Osteoblast (primary cell): ENCODE data around the gene IGLL5. TPM values are rescaled to one million over a fixed set of nuclear protein-coding genes. Genes with fewer than 3 reads are reported as not detected.

ENCODE experiments used
- DNase-seq: peaks from one replicate; pipeline ENCODE4 v3.0.0; 2011; ENCODE audit warnings: low spot score, mixed read lengths; ENCODE audit not compliant: insufficient read length; ENCODE audit errors: missing footprints
- H2AFZ ChIP-seq: 2 replicates; pipeline ENCODE4 v1.6.0; 2011; ENCODE audit warnings: mild to moderate bottlenecking, low read length
- H3K27ac ChIP-seq: 2 replicates; pipeline ENCODE4 v1.5.1; 2011; ENCODE audit warnings: mild to moderate bottlenecking, low read depth, low read length, moderate library complexity
- H3K27me3 ChIP-seq: 2 replicates; pipeline ENCODE4 v1.6.0; 2012; ENCODE audit warnings: mild to moderate bottlenecking, control low read depth, inconsistent platforms, low read length, moderate library complexity; ENCODE audit not compliant: insufficient read depth
- H3K36me3 ChIP-seq: 2 replicates; pipeline ENCODE4 v1.5.1; 2011; ENCODE audit warnings: mild to moderate bottlenecking, low read length, control low read depth, moderate library complexity; ENCODE audit not compliant: insufficient read depth
- H3K4me1 ChIP-seq: 2 replicates; pipeline ENCODE4 v1.5.1; 2011; ENCODE audit warnings: mild to moderate bottlenecking, low read length, control low read depth, moderate library complexity; ENCODE audit not compliant: insufficient read depth
- H3K4me2 ChIP-seq: 2 replicates; pipeline ENCODE4 v1.6.0; 2011; ENCODE audit warnings: mild to moderate bottlenecking, low read length; ENCODE audit not compliant: insufficient read depth
- H3K4me3 ChIP-seq: fragments of 200-600 bp; sonication (generic); 3 replicates; pipeline ENCODE4 v1.5.1; 2012; ENCODE audit warnings: mild to moderate bottlenecking, low read length, inconsistent platforms; ENCODE audit not compliant: insufficient read depth
- H3K79me2 ChIP-seq: 2 replicates; pipeline ENCODE4 v1.6.0; 2012; ENCODE audit warnings: mild to moderate bottlenecking, low read length, control low read depth, inconsistent platforms; ENCODE audit not compliant: insufficient read depth
- H3K9me3 ChIP-seq: 2 replicates; pipeline ENCODE4 v1.5.1; 2011; ENCODE audit warnings: low read depth, low read length, control low read depth
- H4K20me1 ChIP-seq: 2 replicates; pipeline ENCODE4 v1.6.0; 2012; ENCODE audit warnings: mild to moderate bottlenecking, low read length, control low read depth; ENCODE audit not compliant: insufficient read depth
- total RNA-seq: library from RNA; depleted of rRNA; stranded (reverse); fragments of >200 nt; gene quantifications from 2 replicates; pipeline ENCODE4 v1.2.3, GENCODE V29; 2012
- TF ChIP-seq, protein P1 (sequence below): IDR thresholded peaks from 2 replicates; pipeline ENCODE4 v1.5.1; 2011; ENCODE audit warnings: mild to moderate bottlenecking, low read depth, low read length, moderate library complexity; ENCODE audit errors: extremely low read depth

IGLL5 gene
- not detected in 2 replicates for total RNA-seq

- H3K4me3 ChIP-seq = no peak within 1 kb of the TSS
These were observed at the start of gene IGLL5 for GRCh38 chr22:22887621-22888503. Gene IGLL5, plus strand, starts transcription at chr22:22887816. Its CDS starts 238 bp downstream, at chr22:22888054.

GRCh38 chr22:22838148-22838786 lies 49.3 kb upstream of the IGLL5 start:
- H3K4me2 ChIP-seq = no peak overlapping the region

More at GRCh38 chr22:22887621-22888503, at the start of gene IGLL5:
- Histone ChIP-seq H3K4me2 (no peak within 1 kb of the TSS), H3K9me3 (no peaks in the 10 kb centered on the region), H3K27ac (no peak within 1 kb of the TSS), H2AFZ (no peak within 1 kb of the TSS), H3K27me3 (peaks cover 6% of the 10 kb centered on the region), H3K79me2 (no peaks in the 10 kb centered on the region), H3K4me1 (no peaks in the 10 kb centered on the region), H3K36me3 (no peaks in the 10 kb centered on the region), H4K20me1 (no peaks in the 10 kb centered on the region)
- TF ChIP-seq, protein P1, sequence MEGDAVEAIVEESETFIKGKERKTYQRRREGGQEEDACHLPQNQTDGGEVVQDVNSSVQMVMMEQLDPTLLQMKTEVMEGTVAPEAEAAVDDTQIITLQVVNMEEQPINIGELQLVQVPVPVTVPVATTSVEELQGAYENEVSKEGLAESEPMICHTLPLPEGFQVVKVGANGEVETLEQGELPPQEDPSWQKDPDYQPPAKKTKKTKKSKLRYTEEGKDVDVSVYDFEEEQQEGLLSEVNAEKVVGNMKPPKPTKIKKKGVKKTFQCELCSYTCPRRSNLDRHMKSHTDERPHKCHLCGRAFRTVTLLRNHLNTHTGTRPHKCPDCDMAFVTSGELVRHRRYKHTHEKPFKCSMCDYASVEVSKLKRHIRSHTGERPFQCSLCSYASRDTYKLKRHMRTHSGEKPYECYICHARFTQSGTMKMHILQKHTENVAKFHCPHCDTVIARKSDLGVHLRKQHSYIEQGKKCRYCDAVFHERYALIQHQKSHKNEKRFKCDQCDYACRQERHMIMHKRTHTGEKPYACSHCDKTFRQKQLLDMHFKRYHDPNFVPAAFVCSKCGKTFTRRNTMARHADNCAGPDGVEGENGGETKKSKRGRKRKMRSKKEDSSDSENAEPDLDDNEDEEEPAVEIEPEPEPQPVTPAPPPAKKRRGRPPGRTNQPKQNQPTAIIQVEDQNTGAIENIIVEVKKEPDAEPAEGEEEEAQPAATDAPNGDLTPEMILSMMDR = no peak
- DNase-seq = peak; percentile 68

DNA sequence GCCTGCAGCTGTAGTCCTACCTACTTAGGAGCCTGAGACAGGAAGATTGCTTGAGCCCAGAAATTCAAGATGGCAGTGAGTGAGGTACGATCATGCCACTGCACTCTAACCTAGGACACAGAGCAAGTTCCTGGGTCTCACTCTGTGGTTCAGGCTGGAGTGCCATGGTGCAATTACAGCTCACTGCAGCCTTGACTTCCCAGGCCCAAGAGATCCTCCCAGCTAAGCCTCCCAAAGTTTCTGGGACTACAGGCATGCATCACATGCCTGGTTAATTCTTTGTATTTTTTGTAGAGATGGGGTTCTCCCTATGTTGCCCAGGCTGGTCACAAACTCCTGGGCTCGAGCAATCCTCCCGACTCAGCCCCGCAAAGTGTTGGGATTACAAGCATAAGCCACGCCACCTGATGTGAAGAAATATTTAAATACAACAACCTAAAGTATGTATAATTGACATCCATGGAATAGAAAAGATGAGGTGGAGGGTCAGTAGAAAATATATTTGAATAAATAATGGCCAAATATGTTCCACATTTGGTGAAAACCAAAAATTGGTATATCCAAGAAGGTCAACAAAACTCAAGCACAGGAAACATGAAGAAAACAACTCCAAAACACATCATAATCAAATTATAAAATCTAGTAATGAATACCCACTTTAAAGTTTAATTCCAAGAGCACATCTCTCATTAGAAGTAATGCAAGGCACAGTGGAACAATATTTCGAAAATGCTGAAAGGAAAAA lies 47.9 kb upstream of the IGLL5 start:
- Histone ChIP-seq H3K27ac (no peak overlapping the region), H4K20me1 (no peaks in the 10 kb centered on the region), H3K36me3 (no peaks in the 10 kb centered on the region), H3K27me3 (peaks cover 19% of the 10 kb centered on the region), H2AFZ (no peak overlapping the region), H3K4me2 (no peak overlapping the region), H3K4me1 (no peaks in the 10 kb centered on the region), H3K9me3 (peaks cover 3% of the 10 kb centered on the region), H3K79me2 (no peaks in the 10 kb centered on the region), H3K4me3 (no peak overlapping the region)
- no peak for DNase-seq
- TF ChIP-seq, protein P1 = no peak

More at GRCh38 chr22:22838148-22838786, 49.3 kb upstream of the IGLL5 start:
- TF ChIP-seq, protein P1 = no peak
- Histone ChIP-seq H3K27me3 (peaks cover 15% of the 10 kb centered on the region), H3K4me3 (no peak overlapping the region), H2AFZ (no peak overlapping the region), H3K36me3 (no peaks in the 10 kb centered on the region), H3K4me1 (no peaks in the 10 kb centered on the region), H3K27ac (no peak overlapping the region), H3K9me3 (peaks cover 3% of the 10 kb centered on the region), H3K79me2 (no peaks in the 10 kb centered on the region), H4K20me1 (no peaks in the 10 kb centered on the region)
- no peak for DNase-seq
